GM21360 (cell line): Measurements from ENCODE around the gene TARS3.

ENCODE experiments used
- ATAC-seq: cut with Tn5 transposase; IDR thresholded peaks from one replicate; pipeline ENCODE4 v1.9.1; 2021; ENCODE audit warnings: mild to moderate bottlenecking, moderate library complexity; ENCODE audit not compliant: unreplicated experiment

Gene TARS3

GRCh38 chr15:101702077-101702476, 22.2 kb downstream of the TARS3 start:
- no peak for ATAC-seq

- no peak for ATAC-seq
These were observed 26.0 kb downstream of the TARS3 start for GRCh38 chr15:101698314-101698713.

GRCh38 chr15:101697488-101697887, 26.8 kb downstream of the TARS3 start:
- no peak for ATAC-seq

- no peak for ATAC-seq
These were observed 27.4 kb downstream of the TARS3 start for GRCh38 chr15:101696829-101697228.

GRCh38 chr15:101694261-101694660, 30.0 kb downstream of the TARS3 start:
- no peak for ATAC-seq

- no peak for ATAC-seq
These were observed 31.3 kb downstream of the TARS3 start for GRCh38 chr15:101692801-101693598.

GRCh38 chr15:101689901-101690300, 34.4 kb downstream of the TARS3 start:
- ATAC-seq = no peak

GRCh38 chr15:101686718-101687117, 37.6 kb downstream of the TARS3 start:
- no peak for ATAC-seq

- ATAC-seq = no peak
These were observed 39.4 kb downstream of the TARS3 start for GRCh38 chr15:101684877-101685276.

GRCh38 chr15:101684384-101684783, 39.9 kb downstream of the TARS3 start:
- no peak for ATAC-seq

- no peak for ATAC-seq
These were observed 44.5 kb downstream of the TARS3 start for GRCh38 chr15:101679806-101680205.

- ATAC-seq = no peak
These were observed 47.3 kb downstream of the TARS3 start for GRCh38 chr15:101676921-101677329.

- ATAC-seq = no peak
These were observed 48.3 kb downstream of the TARS3 start for GRCh38 chr15:101675796-101676582.

- ATAC-seq = no peak
These were observed 49.3 kb downstream of the TARS3 start for GRCh38 chr15:101675015-101675414.

- ATAC-seq = no peak
These were observed 52.0 kb downstream of the TARS3 start for GRCh38 chr15:101672298-101672697.

GRCh38 chr15:101669744-101670143, 54.5 kb downstream of the TARS3 start:
- ATAC-seq = no peak

GRCh38 chr15:101667881-101668280, 56.4 kb downstream of the TARS3 start:
- no peak for ATAC-seq

- no peak for ATAC-seq
These were observed 59.9 kb downstream of the TARS3 start for GRCh38 chr15:101664303-101664913.

- ATAC-seq = no peak
These were observed 62.1 kb downstream of the TARS3 start for GRCh38 chr15:101662203-101662602.

GRCh38 chr15:101660005-101660404, 64.3 kb downstream of the TARS3 start:
- ATAC-seq = no peak

- no peak for ATAC-seq
These were observed 66.1 kb downstream of the TARS3 start for GRCh38 chr15:101657968-101658784.
